ENCODE results near the gene KCTD17. TPM values are rescaled to one million over a fixed set of nuclear protein-coding genes. Genes with fewer than 3 reads are reported as not detected.
A peak's percentile ranks its signal among the peaks of the same experiment; 100 is the strongest.

KCTD17 gene
- polyA plus RNA-seq, 3 donors: 8.4 to 40.0 (median 9.0) TPM

GRCh38 chr22:37019309-37020191 is 32.0 kb upstream of the KCTD17 start, which contains the start of the genes MPST and TST:
Gene MPST, plus strand, starts transcription at chr22:37019742. Its CDS starts 95 bp downstream, at chr22:37019837.
Gene TST, minus strand, starts transcription at chr22:37019447. Its CDS starts 715 bp downstream, at chr22:37018732.
- peak; percentile 50 to 62 (median 56) for DNase-seq
- Histone ChIP-seq H3K36me3 (replicated peaks in 1 of 2; ENCODE audit: control insufficient read depth in 1 of 2, insufficient read depth in 2 of 2, low read length in 2 of 2) (peaks cover 2 to 14% of the 10 kb centered on the region in 2 donors), H4K20me1 (ENCODE audit: insufficient read depth, low read length) (peaks cover 28% of the 10 kb centered on the region), H3K27ac (ENCODE audit: low read depth in 1 of 2, low read length in 2 of 2) (peak within 1 kb of the TSS; percentile 23 to 84), H3K9ac (ENCODE audit: insufficient read depth, low read length, poor library complexity, severe bottlenecking) (peak within 1 kb of the TSS; percentile 84), H3K4me1 (ENCODE audit: control insufficient read depth in 1 of 2, insufficient read depth in 2 of 2, low read length in 2 of 2) (peaks cover 24 to 29% of the 10 kb centered on the region in 2 donors), H3K4me3 (replicated peaks in 1 of 3; ENCODE audit: low read depth in 2 of 3, low read length in 3 of 3) (peak within 1 kb of the TSS; percentile 76 to 96 (median 90)), H2AFZ (ENCODE audit: insufficient read depth, low read depth, low read length, poor library complexity, severe bottlenecking) (peak within 1 kb of the TSS; percentile 99), H3K27me3 (ENCODE audit: control insufficient read depth in 2 of 2, insufficient read depth in 2 of 2, low read length in 2 of 2) (no peaks in the 10 kb centered on the region), H3K79me2 (ENCODE audit: insufficient read depth, low read length) (peaks cover 34% of the 10 kb centered on the region), H3K9me3 (replicated peaks in 1 of 2; ENCODE audit: control insufficient read depth in 1 of 2, insufficient read depth in 1 of 2, low read length in 2 of 2) (no peaks in the 10 kb centered on the region), H3K4me2 (replicated peaks; ENCODE audit: extremely low read depth, low read length, poor library complexity, severe bottlenecking) (peak within 1 kb of the TSS; percentile 97)
- Mint-ChIP-seq H3K4me3 (peak within 1 kb of the TSS; percentile 92 to 95), H3K36me3 (peaks cover 9 to 21% of the 10 kb centered on the region in 2 donors), H3K27me3 (ENCODE audit: low read depth in 3 of 3) (peaks cover 0 to 3% (median 1%) of the 10 kb centered on the region in 3 donors), H3K9me3 (no peaks in the 10 kb centered on the region), H3K4me1 (peaks cover 41% of the 10 kb centered on the region), H3K27ac (peak within 1 kb of the TSS; percentile 66 to 95 (median 87))
- intact Hi-C loops (cut with micrococcal nuclease): no loop called here
- under 1% methylated on average over 93 of the region's 107 CpGs for WGBS (ENCODE audit: insufficient coverage)
- TF ChIP-seq CTCF (IDR thresholded peaks at IDR 0.05): no peak

- Histone ChIP-seq H3K36me3 (replicated peaks in 1 of 2; ENCODE audit: control insufficient read depth in 1 of 2, insufficient read depth in 2 of 2, low read length in 2 of 2) (peaks cover 8 to 20% of the 10 kb centered on the region in 2 donors), H3K4me2 (replicated peaks; ENCODE audit: extremely low read depth, low read length, poor library complexity, severe bottlenecking) (peak overlapping the region; percentile 97), H3K27ac (ENCODE audit: low read depth in 1 of 2, low read length in 2 of 2) (peak overlapping the region; percentile 23 to 84), H3K9me3 (replicated peaks in 1 of 2; ENCODE audit: control insufficient read depth in 1 of 2, insufficient read depth in 1 of 2, low read length in 2 of 2) (no peaks in the 10 kb centered on the region), H3K4me1 (ENCODE audit: control insufficient read depth in 1 of 2, insufficient read depth in 2 of 2, low read length in 2 of 2) (peaks cover 24 to 29% of the 10 kb centered on the region in 2 donors), H4K20me1 (ENCODE audit: insufficient read depth, low read length) (peaks cover 28% of the 10 kb centered on the region), H3K4me3 (replicated peaks in 1 of 3; ENCODE audit: low read depth in 2 of 3, low read length in 3 of 3) (peak overlapping the region; percentile 71 to 96 (median 90)), H2AFZ (ENCODE audit: insufficient read depth, low read depth, low read length, poor library complexity, severe bottlenecking) (peak overlapping the region; percentile 99), H3K27me3 (ENCODE audit: control insufficient read depth in 2 of 2, insufficient read depth in 2 of 2, low read length in 2 of 2) (no peaks in the 10 kb centered on the region), H3K79me2 (ENCODE audit: insufficient read depth, low read length) (peaks cover 34% of the 10 kb centered on the region), H3K9ac (ENCODE audit: insufficient read depth, low read length, poor library complexity, severe bottlenecking) (peak overlapping the region; percentile 84)
- intact Hi-C loops (cut with micrococcal nuclease): no loop called here
- Mint-ChIP-seq H3K4me1 (peaks cover 41% of the 10 kb centered on the region), H3K27ac (peak overlapping the region in 6 of 7 donors; percentile 66 to 95 (median 87)), H3K27me3 (ENCODE audit: low read depth in 3 of 3) (peaks cover 0 to 1% (median 1%) of the 10 kb centered on the region in 3 donors), H3K4me3 (peak overlapping the region; percentile 92 to 95), H3K9me3 (no peaks in the 10 kb centered on the region), H3K36me3 (peaks cover 13 to 27% of the 10 kb centered on the region in 2 donors)
- WGBS (ENCODE audit: insufficient coverage): 0% methylated on average over 5 of the region's 5 CpGs
- TF ChIP-seq CTCF (IDR thresholded peaks at IDR 0.05): no peak
- DNase-seq: peak in 2 of 3 donors; percentile 19
Observed at GRCh38 chr22:37020192-37020479, 31.4 kb upstream of the KCTD17 start.
